T-helper 1 cell (primary cell): Measurements from ENCODE around the gene USP40.
A peak's percentile ranks its signal among the peaks of the same experiment; 100 is the strongest.

Experiments used
- DNase-seq, 5 donors: peaks; one replicate each; pipeline ENCODE4 v3.0.0-alpha.2; 2012 to 2020

The USP40 gene

GRCh38 chr2:233456111-233456510 is 110.5 kb downstream of the USP40 start:
- no peak for DNase-seq

- no peak for DNase-seq
Measured at GRCh38 chr2:233455491-233455890, 111.1 kb downstream of the USP40 start.

GRCh38 chr2:233455006-233455405 is 111.6 kb downstream of the USP40 start:
- DNase-seq, result no peak

GRCh38 chr2:233453916-233454315 is 112.7 kb downstream of the USP40 start:
- no peak for DNase-seq

GRCh38 chr2:233453111-233453915 is 113.3 kb downstream of the USP40 start:
- no peak for DNase-seq

- DNase-seq, result no peak
Measured at GRCh38 chr2:233451950-233452349, 114.6 kb downstream of the USP40 start.

- DNase-seq, result no peak
Measured at GRCh38 chr2:233450864-233451575, 115.6 kb downstream of the USP40 start.

- DNase-seq, result no peak
Measured at GRCh38 chr2:233449921-233450863, 116.4 kb downstream of the USP40 start.

- DNase-seq, result no peak
Measured at GRCh38 chr2:233449081-233449901, 117.3 kb downstream of the USP40 start.

GRCh38 chr2:233448575-233448974 is 118.0 kb downstream of the USP40 start:
- no peak for DNase-seq

GRCh38 chr2:233448220-233448559 is 118.4 kb downstream of the USP40 start:
- DNase-seq, result no peak

- DNase-seq, result no peak
Measured at GRCh38 chr2:233447506-233448219, 118.9 kb downstream of the USP40 start.

GRCh38 chr2:233446606-233447305 is 119.8 kb downstream of the USP40 start:
- no peak for DNase-seq

GRCh38 chr2:233446121-233446520 is 120.5 kb downstream of the USP40 start:
- no peak for DNase-seq

- no peak for DNase-seq
Measured at GRCh38 chr2:233445152-233445830, 121.3 kb downstream of the USP40 start.

- no peak for DNase-seq
Measured at GRCh38 chr2:233444501-233444900, 122.1 kb downstream of the USP40 start.

- peak; percentile 52 to 82 (median 71) for DNase-seq
Measured at GRCh38 chr2:233443511-233444183, 122.9 kb downstream of the USP40 start.

- no peak for DNase-seq
Measured at GRCh38 chr2:233442028-233442310, 124.6 kb downstream of the USP40 start.

GRCh38 chr2:233441161-233442027 is 125.2 kb downstream of the USP40 start:
- no peak for DNase-seq
